Body of pancreas (tissue), 4 donors: ENCODE results near the gene PILRA. TPM values are rescaled to one million over a fixed set of nuclear protein-coding genes. Genes with fewer than 3 reads are reported as not detected.

Source experiments
- ATAC-seq: fragments of 150-250 bp; one replicate; pipeline ENCODE4 v1.9.1; 2016
- DNase-seq, 4 donors: peaks; one replicate each; pipeline ENCODE4 v3.0.0-alpha.2; 2019
- H3K27ac ChIP-seq, 4 donors: fragments of 200-600 bp; sonication (generic); 1 replicate in 3 of 4; 2 replicates in 1 of 4; pipeline versions ENCODE4 v1.5.1 to v1.6.1; 2016 to 2019; ENCODE audit warnings: mild to moderate bottlenecking in 1 of 4, mixed read lengths in 1 of 4, moderate library complexity in 1 of 4
- H3K27me3 ChIP-seq, 2 donors: fragments of 200-600 bp; sonication (generic); one replicate each; pipeline ENCODE4 v1.6.0; 2016; ENCODE audit warnings: mild to moderate bottlenecking in 1 of 2
- H3K36me3 ChIP-seq, 2 donors: fragments of 200-600 bp; sonication (generic); replicated peaks in 1 of 2; 2 replicates each; pipeline ENCODE4 v1.5.1; 2016; ENCODE audit warnings: low read depth in 2 of 2; ENCODE audit not compliant: insufficient read depth in 1 of 2
- H3K4me1 ChIP-seq: fragments of 200-600 bp; sonication (generic); one replicate; pipeline ENCODE4 v1.6.0; 2016
- H3K4me3 ChIP-seq, 2 donors: fragments of 200-600 bp; sonication (generic); 1 replicate in 1 of 2; 2 replicates in 1 of 2; pipeline ENCODE4 v1.5.1; 2016 to 2019
- H3K9me3 ChIP-seq, 3 donors: fragments of 200-600 bp; sonication (generic); 1 replicate in 2 of 3; 2 replicates in 1 of 3; pipeline ENCODE4 v1.5.1; 2016
- POLR2A ChIP-seq, 3 donors: fragments of 450-650 bp; IDR thresholded peaks; one replicate each; pipeline ENCODE4 v1.6.1; 2016; ENCODE audit warnings: antibody characterized with exemption in 3 of 3, mild to moderate bottlenecking in 2 of 3
- WGBS, 2 donors: methylation state at CpG; one replicate each; pipeline ENCODE4 v1.1.5; 2017; 5-methylcytosine and 5-hydroxymethylcytosine counted together
- intact Hi-C: fragments of 100-400 bp; cut with DNase I; formaldehyde crosslinking; loops from one replicate; pipeline ENCODE4 v1.15.1; 2023
- total RNA-seq, 2 donors: library from RNA; depleted of rRNA; stranded (reverse); fragments of >200 nt; gene quantifications; one replicate each; pipeline ENCODE4 v1.1.0, GENCODE V29; 2016
- TF ChIP-seq, protein P1 (sequence below), 7 experiments: fragments of 450-650 bp in 4 of 7; fragments of 200-600 bp in 3 of 7; sonication (generic) in 3 of 7; IDR thresholded peaks; one replicate each; pipeline ENCODE4 v1.5.1; 2016 to 2019; ENCODE audit warnings: antibody characterized with exemption in 7 of 7

The PILRA gene
- total RNA-seq, 2 donors from 2014 or later: 7.0 TPM; not detected in 1

DNA sequence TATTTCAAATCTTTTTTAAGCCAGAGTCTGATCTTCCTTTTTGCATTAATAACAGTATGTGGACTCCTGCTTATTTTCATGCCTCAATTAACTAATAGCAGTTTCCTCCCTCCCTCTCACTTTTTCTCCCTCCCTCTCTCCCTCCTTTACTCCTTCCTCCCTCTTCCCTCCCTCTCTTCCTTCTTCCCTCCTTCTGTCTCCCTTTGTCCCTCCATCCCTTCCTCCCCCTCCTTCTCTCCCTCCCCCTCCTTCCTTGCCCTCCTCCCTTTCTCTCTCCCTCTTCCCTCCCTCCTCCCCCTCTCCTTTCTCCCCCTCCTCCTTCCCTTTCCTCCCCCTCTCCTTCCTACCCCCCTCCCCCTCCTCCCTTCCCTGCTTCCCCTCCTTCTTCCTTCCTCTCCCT, 53.2 kb downstream of the PILRA start:
- no peak for ATAC-seq
- Histone ChIP-seq H3K4me1 (peaks cover 25% of the 10 kb centered on the region), H3K4me3 (no peak overlapping the region), H3K9me3 (no peaks in the 10 kb centered on the region), H3K36me3 (no peaks in the 10 kb centered on the region), H3K27me3 (no peaks in the 10 kb centered on the region), H3K27ac (no peak overlapping the region)
- intact Hi-C loops: no loop called here
- TF ChIP-seq POLR2A (IDR thresholded peaks at IDR 0.05): no peak
- TF ChIP-seq, protein P1, sequence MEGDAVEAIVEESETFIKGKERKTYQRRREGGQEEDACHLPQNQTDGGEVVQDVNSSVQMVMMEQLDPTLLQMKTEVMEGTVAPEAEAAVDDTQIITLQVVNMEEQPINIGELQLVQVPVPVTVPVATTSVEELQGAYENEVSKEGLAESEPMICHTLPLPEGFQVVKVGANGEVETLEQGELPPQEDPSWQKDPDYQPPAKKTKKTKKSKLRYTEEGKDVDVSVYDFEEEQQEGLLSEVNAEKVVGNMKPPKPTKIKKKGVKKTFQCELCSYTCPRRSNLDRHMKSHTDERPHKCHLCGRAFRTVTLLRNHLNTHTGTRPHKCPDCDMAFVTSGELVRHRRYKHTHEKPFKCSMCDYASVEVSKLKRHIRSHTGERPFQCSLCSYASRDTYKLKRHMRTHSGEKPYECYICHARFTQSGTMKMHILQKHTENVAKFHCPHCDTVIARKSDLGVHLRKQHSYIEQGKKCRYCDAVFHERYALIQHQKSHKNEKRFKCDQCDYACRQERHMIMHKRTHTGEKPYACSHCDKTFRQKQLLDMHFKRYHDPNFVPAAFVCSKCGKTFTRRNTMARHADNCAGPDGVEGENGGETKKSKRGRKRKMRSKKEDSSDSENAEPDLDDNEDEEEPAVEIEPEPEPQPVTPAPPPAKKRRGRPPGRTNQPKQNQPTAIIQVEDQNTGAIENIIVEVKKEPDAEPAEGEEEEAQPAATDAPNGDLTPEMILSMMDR (IDR thresholded peaks at IDR 0.05): no peak
- no peak for DNase-seq

- Histone ChIP-seq H3K27me3 (no peaks in the 10 kb centered on the region), H3K36me3 (no peaks in the 10 kb centered on the region), H3K9me3 (no peaks in the 10 kb centered on the region), H3K4me1 (peaks cover 32% of the 10 kb centered on the region), H3K4me3 (no peak overlapping the region), H3K27ac (peak overlapping the region in 3 of 4 donors; percentile 100)
- DNase-seq (no peak), ATAC-seq (no peak)
- intact Hi-C loops: no loop called here
- TF ChIP-seq, protein P1 (IDR thresholded peaks at IDR 0.05): no peak
- TF ChIP-seq POLR2A (IDR thresholded peaks at IDR 0.05): no peak
- WGBS, 2 donors: 41 to 44% methylated on average over 16 of the region's 16 CpGs
Observed at GRCh38 chr7:100427762-100428198, 54.5 kb downstream of the PILRA start.

- H3K27ac ChIP-seq: peak within 1 kb of the TSS; percentile 100
- H3K4me1 ChIP-seq: peaks cover 32% of the 10 kb centered on the region
- peak within 1 kb of the TSS; percentile 69 to 78 for H3K4me3 ChIP-seq
- WGBS, 2 donors: 0% methylated on average over 45 to 66 of the region's 66 CpGs
- H3K36me3 ChIP-seq: peaks cover 0 to 3% of the 10 kb centered on the region in 2 donors
- peak; percentile 99 to 100 (median 100) for TF ChIP-seq POLR2A (IDR thresholded peaks at IDR 0.05)
- TF ChIP-seq, protein P1 (IDR thresholded peaks at IDR 0.05): peak in 1 of 7 experiments; percentile 15
- H3K27me3 ChIP-seq: no peaks in the 10 kb centered on the region
- H3K9me3 ChIP-seq: no peaks in the 10 kb centered on the region
- ATAC-seq (peak; percentile 69), DNase-seq (peak; percentile 95 to 97 (median 96))
- intact Hi-C loops: no loop called here
Observed at GRCh38 chr7:100428199-100428966, 55.1 kb downstream of the PILRA start, which contains the start of gene ZCWPW1. Gene ZCWPW1 (minus strand): TSS chr7:100428703. CDS start chr7:100420649, 8,054 bp downstream.

GRCh38 chr7:100428967-100429636, 55.8 kb downstream of the PILRA start:
- TF ChIP-seq POLR2A (IDR thresholded peaks at IDR 0.05): no peak
- TF ChIP-seq, protein P1 (IDR thresholded peaks at IDR 0.05): peak in 4 of 7 experiments; percentile 43 to 58 (median 50)
- Histone ChIP-seq H3K27ac (peak overlapping the region; percentile 100), H3K4me3 (peak overlapping the region; percentile 69 to 78), H3K27me3 (no peaks in the 10 kb centered on the region), H3K9me3 (no peaks in the 10 kb centered on the region), H3K4me1 (peaks cover 37% of the 10 kb centered on the region), H3K36me3 (peaks cover 0 to 8% of the 10 kb centered on the region in 2 donors)
- 0% methylated on average over 26 to 40 of the region's 40 CpGs for WGBS, 2 donors
- peak; percentile 82 for ATAC-seq
- intact Hi-C loops: no loop called here
- DNase-seq: peak; percentile 100
